T47D (cell line): ENCODE data around the gene GALNT15.

ENCODE experiments used
- DNase-seq, 2 experiments: peaks; one replicate each; pipeline versions ENCODE4 v3.0.0 to v3.0.0-alpha.2; 2011 to 2012; ENCODE audit warnings: low read depth in 1 of 2, low spot score in 1 of 2
- JUND ChIP-seq: IDR thresholded peaks from 2 replicates; pipeline ENCODE4 v1.6.1; 2012; ENCODE audit warnings: low read depth
- in situ Hi-C: cut with HindIII; loops from 2 replicates; pipeline ENCODE4 v1.10.0; 2016; ENCODE audit warnings: low sequenced_read_pairs, low pct_unique_long_range_greater_than_20kb

GALNT15 gene

GRCh38 chr3:16199769-16200168, 25.3 kb downstream of the GALNT15 start:
- in situ Hi-C loops = no loop called here
- no peak for DNase-seq
- no peak for TF ChIP-seq JUND

GRCh38 chr3:16200411-16200810, 25.9 kb downstream of the GALNT15 start:
- no peak for DNase-seq
- in situ Hi-C loops = no loop called here
- no peak for TF ChIP-seq JUND

- in situ Hi-C loops = no loop called here
- no peak for TF ChIP-seq JUND
- no peak for DNase-seq
Observed at GRCh38 chr3:16203031-16203430, 28.6 kb downstream of the GALNT15 start.

- TF ChIP-seq JUND = no peak
- DNase-seq = peak in 1 of 2 experiments; percentile 17
- in situ Hi-C loops = no loop called here
Observed at GRCh38 chr3:16203671-16204629, 29.5 kb downstream of the GALNT15 start.

- no peak for TF ChIP-seq JUND
- in situ Hi-C loops = no loop called here
- DNase-seq = no peak
Observed at GRCh38 chr3:16204751-16205150, 30.3 kb downstream of the GALNT15 start.

GRCh38 chr3:16205156-16205870, 30.8 kb downstream of the GALNT15 start:
- DNase-seq = peak in 1 of 2 experiments; percentile 41
- no peak for TF ChIP-seq JUND
- in situ Hi-C loops = no loop called here

- TF ChIP-seq JUND = no peak
- DNase-seq = no peak
- in situ Hi-C loops = no loop called here
Observed at GRCh38 chr3:16207031-16207430, 32.6 kb downstream of the GALNT15 start.

- DNase-seq = no peak
- in situ Hi-C loops = no loop called here
- TF ChIP-seq JUND = no peak
Observed at GRCh38 chr3:16211176-16211904, 36.9 kb downstream of the GALNT15 start.

- in situ Hi-C loops = no loop called here
- DNase-seq = no peak
- TF ChIP-seq JUND = no peak
Observed at GRCh38 chr3:16214366-16214765, 39.9 kb downstream of the GALNT15 start.

- in situ Hi-C loops = no loop called here
- DNase-seq = no peak
- TF ChIP-seq JUND = no peak
Observed at GRCh38 chr3:16216373-16216935, 42.0 kb downstream of the GALNT15 start.

GRCh38 chr3:16219777-16220176, 45.3 kb downstream of the GALNT15 start:
- DNase-seq = no peak
- TF ChIP-seq JUND = no peak
- in situ Hi-C loops = no loop called here

- no peak for TF ChIP-seq JUND
- in situ Hi-C loops = no loop called here
- DNase-seq = no peak
Observed at GRCh38 chr3:16221990-16222389, 47.5 kb downstream of the GALNT15 start.
